Measurements from ENCODE around the gene RNF175.
A peak's percentile ranks its signal among the peaks of the same experiment; 100 is the strongest.

RNF175 gene

DNA sequence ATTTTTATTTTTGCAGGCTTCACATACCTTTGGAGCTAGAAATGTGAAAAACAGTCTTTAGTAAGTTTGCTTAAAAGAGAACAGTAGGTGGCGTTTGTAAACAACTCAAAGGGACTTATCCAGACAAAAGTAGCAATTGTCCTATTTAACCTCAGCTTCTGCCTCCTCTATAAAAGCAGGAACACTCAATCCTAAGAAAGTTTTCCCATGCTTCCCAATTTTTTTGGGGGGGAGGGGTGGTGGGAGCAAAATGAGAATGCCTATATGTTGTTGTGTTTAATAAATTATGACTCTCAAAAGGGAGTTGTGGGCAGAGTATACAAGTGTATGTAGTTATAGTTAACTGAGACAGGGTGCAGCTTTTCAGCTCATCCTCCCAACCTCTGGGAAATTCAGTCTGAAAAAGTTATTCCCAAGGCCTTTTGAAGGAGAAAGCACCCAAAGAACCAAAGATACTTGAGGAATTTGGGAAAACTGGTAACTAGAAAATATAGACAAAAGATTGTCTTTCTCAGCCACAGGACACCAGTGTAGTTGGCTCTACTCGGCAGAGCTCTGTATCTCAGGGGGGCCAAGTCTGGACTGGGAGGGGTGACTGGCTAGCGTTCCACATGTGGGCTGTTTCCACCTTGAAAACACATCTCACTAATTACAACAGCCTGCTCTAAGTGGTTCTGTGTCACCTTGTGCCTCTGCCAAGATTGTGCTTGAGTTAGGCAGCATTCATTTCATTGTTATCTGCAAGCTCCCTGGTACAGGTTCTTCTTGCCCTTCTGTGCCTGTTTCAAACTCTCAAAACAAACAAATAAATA lies 26.3 kb upstream of the RNF175 start:
- no peak for DNase-seq (ENCODE audit: low read depth in 2 of 2)

DNA sequence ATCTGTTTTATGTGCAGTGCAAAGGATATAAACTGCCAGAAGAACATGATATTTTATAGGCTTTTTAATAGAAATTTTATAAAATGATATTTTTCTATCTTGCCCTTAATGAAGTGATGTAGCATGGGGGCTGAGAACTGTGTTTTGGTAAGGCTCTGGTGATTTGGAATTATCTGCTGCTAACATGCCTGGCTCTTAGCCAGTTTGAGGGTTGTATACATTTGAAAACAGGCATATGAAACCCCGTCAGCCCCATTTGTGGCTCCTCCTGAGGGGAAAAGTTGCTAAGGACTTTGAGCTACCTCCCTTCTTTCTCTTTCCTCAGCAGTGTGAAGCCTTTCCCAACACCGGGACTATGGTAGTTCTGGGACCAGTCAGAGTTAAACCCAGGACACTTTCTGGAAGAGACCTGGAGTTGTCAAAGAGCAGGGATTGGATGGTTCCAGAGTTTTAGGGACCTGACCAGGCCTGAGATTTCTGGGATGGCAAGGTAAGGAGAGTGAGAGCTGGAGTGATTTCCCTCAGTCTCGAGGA lies 24.4 kb upstream of the RNF175 start:
- no peak for DNase-seq (ENCODE audit: low read depth in 2 of 2)

DNA sequence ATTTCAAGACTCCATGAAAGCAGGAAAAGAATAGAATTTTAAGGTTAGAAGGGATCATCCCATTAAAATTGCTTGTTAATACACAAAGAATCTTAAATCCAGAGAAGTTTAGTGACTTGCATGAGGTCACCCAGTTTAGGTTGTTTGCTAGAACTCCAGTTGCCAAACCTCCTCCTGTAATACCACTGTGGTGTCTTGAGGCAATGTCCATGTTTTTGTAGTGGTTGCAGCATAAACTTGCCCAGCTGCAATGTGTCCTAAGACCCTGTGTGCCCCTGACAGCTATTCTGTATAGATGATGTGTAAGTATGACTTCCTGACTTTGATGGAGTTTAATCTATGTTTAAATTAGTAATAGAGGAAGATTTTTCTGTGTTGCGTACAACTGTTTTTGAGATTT lies 22.8 kb upstream of the RNF175 start:
- DNase-seq (ENCODE audit: low read depth in 2 of 2): no peak

DNA sequence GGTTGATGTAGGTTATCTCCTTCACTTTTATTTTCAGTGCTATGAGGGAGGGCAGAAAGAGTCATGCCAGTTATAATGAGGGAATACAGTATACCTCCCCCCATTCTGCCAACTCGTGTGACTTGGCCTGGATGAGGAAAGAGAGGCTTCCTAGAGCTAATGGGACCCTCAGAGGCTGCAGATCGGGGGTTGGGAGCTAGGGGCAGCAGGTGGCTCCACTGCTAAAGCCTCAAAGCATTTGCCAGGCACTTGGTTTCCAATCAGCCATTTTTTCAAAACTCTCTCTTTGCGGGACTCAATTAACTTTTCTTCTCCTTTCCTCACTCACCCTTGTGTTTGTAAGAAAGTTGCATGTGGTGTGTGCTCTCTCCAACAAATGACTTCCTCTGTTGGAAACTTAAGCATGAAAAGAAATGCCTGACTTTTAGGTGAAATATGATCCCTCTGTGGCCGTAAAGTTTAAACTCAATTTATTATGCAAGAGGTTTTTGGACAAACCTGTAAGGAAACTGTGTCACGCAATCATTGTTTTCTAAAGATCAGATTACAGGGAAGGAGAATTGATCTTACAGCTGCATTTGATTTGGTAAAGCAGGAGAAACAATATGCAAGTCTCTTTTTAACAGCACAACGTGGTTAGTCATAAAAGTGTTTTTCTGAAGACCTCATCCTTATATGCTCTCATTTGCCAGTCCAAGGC lies 22.0 kb upstream of the RNF175 start:
- no peak for DNase-seq (ENCODE audit: low read depth in 2 of 2)

DNA sequence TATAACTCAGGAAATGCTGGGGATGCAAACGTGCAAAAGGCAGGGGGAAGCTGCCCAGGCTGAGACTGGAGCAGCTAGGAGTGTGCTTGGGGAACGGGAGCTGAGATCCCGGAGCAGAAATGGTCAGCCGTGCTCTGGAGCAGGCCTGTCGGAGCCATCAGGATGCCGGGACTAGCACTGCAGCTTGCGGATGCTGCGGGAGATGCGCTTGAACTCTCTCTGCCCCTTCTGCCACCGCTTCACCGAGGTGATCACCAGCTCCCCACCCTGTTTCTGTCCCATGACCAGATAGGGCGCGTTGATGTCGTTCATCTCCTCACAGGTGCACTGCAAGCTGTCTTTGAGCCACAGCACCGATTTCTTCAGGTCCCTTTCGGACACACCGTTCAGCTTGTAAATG lies 21.5 kb upstream of the RNF175 start:
- no peak for DNase-seq (ENCODE audit: low read depth in 2 of 2)

DNA sequence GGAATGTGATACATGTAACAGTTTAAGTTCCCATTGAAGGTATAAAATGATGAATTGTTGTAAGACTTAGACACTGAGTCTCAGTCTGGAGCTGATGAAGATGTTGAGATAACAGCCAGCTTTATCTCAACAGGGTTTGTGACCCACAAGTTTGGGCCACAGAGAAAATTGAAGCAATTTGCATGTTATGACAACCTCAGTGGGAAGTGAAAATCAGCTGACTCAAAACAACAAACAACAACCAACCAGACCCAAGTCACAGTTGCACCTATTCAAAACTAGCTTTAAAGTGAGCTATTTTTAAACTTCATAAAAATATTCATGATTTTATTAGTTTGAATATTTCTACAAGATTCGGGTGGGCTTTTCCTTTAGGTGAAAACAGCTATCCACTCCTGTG lies 21.1 kb upstream of the RNF175 start:
- DNase-seq (ENCODE audit: low read depth in 2 of 2): no peak

DNA sequence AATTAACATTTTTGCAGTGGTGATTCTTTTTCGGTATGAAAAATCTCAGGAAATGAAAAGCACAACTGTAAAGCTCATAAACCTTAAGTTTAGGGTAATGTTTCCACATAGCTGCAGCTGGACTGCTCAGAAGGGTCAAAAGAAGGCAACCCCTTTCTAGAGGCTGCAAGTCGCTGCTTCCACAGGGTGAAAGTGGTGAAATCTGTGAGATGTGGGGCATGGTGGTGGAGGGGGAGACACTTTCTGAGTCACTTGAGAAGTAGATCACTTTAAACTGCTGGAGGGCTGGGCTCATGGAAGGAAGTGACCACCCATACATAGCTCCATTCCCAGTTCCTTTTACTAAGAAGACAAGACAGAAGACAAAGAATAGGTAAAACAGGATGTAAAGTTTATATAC lies 20.4 kb upstream of the RNF175 start:
- no peak for DNase-seq (ENCODE audit: low read depth in 2 of 2)

DNA sequence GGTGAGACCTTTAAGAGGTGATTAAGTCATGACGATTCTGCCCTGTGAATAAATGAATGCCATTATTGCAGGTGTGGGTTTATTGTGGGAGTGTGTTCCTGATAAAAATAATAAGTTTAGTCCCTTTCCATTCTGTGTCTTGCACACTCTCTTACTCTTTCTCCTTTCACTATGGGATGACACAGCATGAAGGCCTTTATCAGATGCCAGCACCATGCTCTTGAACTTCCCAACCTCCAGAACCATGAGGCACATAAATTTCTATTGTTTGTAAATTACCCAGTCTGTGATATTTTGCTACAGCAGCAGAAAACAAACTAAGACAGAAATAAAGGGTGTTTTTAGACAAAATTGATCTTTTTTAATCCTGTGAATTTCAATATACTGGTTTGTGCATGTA lies 18.6 kb upstream of the RNF175 start:
- no peak for DNase-seq (ENCODE audit: low read depth in 2 of 2)

DNA sequence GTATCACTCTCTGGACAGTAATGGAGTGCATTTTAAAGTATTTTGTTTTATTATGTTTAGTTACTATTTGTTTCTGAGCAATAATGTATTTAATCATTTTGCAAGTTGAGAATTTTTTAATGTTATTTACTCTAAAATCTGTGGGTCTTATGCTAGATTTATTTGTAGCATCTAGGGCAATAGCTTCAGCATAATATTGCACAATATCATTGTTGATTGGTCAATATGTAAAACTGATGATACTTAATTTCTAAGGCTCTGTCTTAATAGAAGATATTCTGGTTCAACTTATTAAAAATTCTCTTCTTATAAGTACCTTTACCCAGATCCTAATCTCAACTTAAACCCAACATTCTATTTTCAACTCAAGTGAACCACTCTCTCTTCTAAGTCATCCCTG lies 17.6 kb upstream of the RNF175 start:
- no peak for DNase-seq (ENCODE audit: low read depth in 2 of 2)

DNA sequence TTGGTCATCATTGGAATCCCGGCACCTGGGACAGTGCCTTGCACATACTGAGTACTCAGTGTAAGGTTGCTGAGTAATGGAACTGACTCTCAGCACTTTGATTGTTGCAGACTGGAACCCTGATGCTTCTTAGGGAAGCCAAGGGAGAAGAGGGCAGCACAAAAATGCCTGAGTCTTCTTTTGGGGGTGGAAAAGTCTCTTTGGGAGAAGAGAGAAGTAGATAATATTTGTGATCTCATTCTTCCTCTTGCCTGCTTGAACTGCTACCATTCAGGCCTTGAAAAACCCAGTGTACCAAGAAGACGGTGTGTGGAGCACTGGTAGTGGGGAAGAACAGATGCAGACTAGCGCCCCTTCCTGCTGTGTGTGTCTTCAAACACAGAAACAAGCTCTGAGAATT lies 16.8 kb upstream of the RNF175 start:
- no peak for DNase-seq (ENCODE audit: low read depth in 2 of 2)

DNA sequence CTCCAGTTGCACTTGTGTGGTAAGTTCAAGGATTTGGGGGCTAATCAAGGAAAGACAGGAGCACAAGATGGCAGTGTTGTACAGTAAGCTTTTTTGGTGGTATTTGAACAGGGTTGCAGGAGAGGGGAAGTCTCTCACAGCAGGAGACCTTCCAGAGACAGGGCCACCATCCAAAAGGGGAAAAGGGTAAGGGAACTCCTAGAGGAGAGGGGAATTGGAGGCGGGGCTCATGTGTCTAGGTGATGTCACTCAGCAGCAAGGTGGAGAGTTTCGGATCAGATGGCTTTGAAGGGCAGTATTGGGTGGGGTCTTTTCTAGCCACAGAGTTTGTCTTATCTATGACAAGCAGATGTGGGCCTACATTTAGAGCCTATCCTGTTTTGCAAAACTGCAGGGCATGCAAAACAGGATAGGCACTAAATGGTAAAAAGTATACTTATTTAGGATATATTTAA lies 13.4 kb upstream of the RNF175 start:
- DNase-seq (ENCODE audit: low read depth in 2 of 2): no peak

DNA sequence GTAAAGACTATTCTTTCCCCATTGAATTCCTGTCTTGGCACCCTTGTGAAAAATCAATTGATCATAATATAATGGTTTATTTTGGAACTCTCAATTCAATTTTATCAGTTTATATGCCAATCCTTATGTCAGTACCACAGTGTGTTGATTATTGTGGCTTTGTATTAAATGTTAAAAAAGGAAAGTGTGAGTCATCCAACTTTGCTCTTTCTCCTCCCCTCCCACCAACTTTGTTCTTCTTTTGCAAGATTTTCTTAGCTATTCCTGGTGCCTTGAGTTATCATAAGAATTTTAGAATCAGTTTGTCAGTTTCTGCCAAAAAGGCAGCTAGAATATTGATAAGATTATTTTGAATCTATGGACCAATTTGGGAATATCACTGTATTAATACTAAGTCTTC lies 11.2 kb upstream of the RNF175 start:
- no peak for DNase-seq (ENCODE audit: low read depth in 2 of 2)

DNA sequence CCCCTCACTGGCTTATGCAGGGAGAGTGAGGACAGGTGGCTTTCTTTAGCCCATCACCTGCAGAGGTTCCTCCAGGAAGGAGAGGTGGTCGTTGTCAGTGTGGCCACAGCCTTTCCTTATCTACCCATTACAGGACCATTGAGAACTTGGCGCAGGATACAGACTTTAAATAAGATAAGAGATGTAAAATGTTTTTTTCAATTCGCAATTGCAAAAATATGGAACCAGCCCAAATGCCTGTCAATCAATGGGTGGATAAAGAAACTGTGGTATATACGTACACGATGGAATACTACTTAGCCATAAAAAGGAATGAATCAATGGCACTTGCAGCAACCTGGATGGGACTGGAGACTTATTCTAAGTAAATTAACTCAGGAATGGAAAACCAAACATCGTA lies 6.9 kb upstream of the RNF175 start:
- no peak for DNase-seq (ENCODE audit: low read depth in 2 of 2)

DNA sequence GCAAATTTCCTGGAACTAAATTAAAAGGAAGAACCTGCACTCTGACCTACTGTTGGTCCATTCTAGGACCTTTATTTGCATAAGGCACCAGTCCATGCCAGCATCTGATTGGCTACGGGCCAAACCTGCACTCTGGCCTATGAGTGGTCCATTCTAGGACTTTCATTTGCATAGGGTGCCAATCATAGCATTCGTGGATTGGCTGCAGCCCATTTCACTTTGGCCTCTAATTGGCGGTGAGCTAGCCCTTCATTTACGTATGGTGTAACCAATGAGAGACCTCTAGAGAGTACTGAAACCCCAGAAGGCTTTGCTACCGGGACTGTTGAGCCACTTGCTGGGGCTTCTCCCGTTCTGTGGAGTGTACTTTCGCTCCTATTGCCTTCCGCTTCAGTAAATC lies 6.1 kb upstream of the RNF175 start:
- DNase-seq (ENCODE audit: low read depth in 2 of 2): no peak

DNA sequence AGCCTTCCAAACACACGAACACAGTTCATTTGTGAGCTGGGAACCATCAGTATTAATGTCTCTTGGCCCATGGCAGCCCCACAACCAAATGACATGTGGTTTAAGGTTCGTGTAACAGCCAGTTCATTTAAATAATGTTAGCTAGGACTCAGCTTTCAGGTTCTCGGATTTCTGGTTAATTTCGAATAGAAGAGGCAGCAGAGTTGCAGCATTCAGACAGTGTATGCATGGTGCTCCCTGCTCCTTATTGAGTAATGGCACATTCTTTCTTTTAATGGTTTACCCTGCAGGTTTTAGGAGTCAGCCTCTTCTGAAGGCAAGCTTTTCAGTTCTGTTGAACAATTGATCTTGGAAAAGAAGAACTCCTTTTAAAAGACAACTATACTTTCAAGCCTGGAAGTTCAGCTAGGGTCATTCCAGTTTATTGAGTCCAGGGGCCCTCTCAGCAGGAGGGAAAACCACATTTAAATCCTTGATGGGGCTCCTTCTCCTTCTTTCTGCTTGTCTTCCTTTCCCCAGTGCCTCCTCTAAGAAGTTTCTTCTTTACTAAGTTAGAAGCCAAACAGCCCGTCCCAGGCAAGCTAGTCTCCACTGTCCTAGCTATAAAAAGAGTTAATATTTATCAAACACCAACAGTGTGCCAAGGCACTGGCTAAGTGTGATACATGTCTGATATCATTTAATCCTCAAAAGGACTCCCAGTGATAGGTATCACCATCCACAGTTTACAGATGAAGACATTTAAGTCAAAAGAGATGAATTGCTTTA lies 5.0 kb upstream of the RNF175 start:
- DNase-seq (ENCODE audit: low read depth in 2 of 2): no peak

DNA sequence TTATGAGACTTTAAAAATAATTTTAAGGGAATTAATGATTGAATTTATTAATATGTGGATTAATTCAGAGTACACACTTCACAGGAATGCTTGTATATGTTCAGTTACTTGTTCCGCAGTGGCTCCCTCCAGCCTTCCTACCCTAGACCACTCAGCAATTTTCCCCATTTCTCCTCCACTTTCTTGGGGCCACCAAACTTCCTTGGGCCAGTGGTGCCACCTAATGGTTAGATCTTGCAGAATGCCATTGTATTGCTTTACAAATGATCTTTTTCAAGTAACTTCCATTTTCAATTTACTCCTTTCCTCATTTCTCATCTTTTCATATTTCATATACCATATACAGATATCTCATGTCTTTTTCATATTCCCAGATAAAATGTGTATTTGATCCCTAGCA lies 3.6 kb upstream of the RNF175 start:
- DNase-seq (ENCODE audit: low read depth in 2 of 2): no peak

DNA sequence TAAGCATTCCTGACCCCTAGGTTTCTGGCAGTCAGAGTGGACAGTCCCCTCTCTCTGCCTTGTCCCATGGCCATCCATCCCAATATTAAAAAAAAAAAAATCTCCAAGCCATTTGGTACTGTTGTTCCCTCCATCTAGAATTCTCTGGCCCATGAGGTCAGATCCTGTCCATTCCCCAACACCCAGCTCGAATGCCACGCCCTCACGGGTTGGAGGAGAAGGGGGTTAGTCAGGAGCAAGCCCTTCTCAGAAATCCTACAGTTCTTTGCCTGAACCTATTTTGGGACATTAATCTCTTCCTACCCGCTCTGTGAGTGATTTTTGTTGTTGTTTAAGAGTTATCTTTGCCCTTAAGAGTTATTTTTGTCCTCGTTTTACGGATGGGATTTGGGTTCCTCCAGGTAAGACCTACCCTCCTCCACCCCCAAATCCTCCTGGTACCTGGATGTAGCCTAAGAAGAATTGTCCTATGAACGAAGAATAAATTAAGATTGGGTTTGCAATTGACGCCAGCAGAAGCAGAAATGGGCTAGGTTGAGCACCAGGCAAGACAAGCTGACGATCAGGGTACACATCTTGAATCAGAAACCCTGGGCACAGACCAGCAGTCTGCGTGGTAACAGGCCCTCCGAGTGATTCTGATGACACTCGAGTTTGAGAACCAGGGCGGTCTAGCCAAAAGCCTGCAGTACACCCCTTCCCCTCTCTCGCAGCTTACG lies 977 bp downstream of the RNF175 start:
- DNase-seq (ENCODE audit: low read depth in 2 of 2): no peak

DNA sequence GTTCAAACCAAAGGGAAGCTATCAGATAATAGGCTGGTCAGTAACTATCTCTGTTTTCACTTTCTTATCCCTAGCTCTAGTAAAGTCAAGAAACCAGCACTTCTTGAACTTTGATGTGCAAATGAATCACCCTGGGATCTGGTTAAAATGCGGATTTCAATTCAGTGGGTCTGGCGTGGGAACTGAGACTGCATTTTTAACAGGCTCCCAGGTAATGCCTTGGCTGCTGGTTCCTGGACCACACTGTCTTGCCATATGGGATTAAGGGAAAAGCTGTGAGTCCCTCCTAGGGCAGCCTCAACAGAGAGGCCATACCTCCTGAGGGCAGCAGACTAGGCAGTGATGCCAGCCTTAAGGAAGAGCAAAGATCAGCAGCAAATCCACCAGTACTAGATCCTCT lies 1.7 kb downstream of the RNF175 start:
- DNase-seq (ENCODE audit: low read depth in 2 of 2): no peak

DNA sequence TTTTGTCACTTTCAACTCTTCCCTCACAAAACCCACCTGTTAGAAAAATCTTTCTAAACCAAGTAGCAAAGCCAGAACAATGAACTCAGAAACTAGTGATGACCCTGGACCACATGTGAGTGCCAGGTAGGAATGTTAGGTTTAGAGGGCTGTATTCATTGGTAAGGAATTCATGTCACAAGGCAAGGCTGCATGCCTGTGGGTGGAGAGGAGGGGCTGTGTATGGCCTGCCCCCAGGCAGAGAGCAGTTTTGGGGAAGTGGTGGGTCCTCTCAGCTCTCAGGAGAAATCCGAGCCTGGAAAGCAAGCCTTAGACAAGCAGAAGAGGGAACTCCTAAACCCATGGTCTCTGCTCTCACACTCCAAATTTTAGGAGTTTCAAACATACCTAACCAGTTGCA lies 2.4 kb downstream of the RNF175 start:
- DNase-seq (ENCODE audit: low read depth in 2 of 2): no peak

DNA sequence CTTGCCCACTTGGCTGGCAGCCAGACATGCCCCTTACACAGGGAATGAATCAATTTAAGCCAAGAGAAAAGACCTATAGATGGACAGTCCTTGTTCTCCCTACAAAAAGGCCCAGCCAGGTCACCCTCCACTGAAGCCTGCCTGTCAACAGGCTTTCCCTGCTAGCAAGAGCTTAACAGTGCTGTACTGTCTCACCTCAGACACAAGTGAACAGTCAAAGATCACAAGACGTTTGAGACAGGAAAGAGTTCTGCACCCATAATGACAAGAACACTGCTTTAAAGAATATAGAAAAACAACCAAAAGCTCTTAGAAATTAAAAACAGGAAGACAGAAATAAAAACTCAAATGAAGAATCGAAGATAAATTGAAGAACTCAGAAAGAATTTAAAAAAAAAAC lies 4.6 kb downstream of the RNF175 start:
- no peak for DNase-seq (ENCODE audit: low read depth in 2 of 2)

DNA sequence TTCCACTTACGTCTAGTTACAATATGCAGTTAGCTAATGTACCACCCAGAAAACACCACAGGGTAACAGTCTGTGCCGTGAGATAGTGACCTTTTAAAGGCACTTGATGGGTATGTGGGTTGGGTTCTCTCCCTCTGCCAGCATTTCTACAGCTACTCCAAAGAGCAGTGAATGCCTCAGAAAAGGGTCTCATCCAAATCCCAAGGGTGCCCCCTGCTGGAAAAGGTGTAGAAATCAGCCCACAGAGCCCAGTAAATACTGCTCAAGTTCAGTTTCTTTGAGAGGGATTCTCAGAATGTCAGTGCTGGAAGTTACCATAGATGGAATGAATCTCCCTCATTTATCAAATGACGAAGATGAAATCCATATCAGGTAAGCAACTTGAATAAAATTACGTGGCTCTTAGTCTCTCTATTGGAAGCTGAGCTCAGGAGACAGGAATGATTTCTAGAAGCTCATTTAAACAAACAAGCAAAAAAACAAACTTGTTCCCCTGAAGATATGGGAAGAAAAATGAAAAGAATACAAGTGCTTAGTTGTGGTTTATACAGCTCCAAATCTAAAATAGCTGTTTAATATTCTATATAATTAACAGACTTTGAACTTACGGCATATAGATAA lies 9.5 kb downstream of the RNF175 start:
- peak; percentile 35 to 57 for DNase-seq (ENCODE audit: low read depth in 2 of 2)
